KOPT-K1 (cell line): ENCODE measurements around the gene MGAT3.
"Not testable (repeated sequence)": the region's sequence is repeated elsewhere in the genome, so short reads cannot be mapped to it uniquely, and the experiment has no call there.

ENCODE experiments used
- H3K27ac ChIP-seq: fragments of 200-600 bp; sonication (generic); 2 replicates; pipeline ENCODE4 v1.5.1; 2016; ENCODE audit warnings: antibody characterized with exemption, mild to moderate bottlenecking, low read depth, low read length; ENCODE audit not compliant: poor library complexity, severe bottlenecking
- H3K36me3 ChIP-seq: fragments of 200-600 bp; sonication (generic); 2 replicates; pipeline ENCODE4 v1.5.1; 2017; ENCODE audit warnings: antibody characterized with exemption, mild to moderate bottlenecking, low read length, moderate library complexity; ENCODE audit not compliant: insufficient read depth
- H3K9me3 ChIP-seq: fragments of 200-600 bp; sonication (generic); 2 replicates; pipeline ENCODE4 v1.5.1; 2017; ENCODE audit warnings: antibody characterized with exemption, low read length, mild to moderate bottlenecking; ENCODE audit not compliant: insufficient read depth, poor library complexity, severe bottlenecking

The MGAT3 gene

DNA sequence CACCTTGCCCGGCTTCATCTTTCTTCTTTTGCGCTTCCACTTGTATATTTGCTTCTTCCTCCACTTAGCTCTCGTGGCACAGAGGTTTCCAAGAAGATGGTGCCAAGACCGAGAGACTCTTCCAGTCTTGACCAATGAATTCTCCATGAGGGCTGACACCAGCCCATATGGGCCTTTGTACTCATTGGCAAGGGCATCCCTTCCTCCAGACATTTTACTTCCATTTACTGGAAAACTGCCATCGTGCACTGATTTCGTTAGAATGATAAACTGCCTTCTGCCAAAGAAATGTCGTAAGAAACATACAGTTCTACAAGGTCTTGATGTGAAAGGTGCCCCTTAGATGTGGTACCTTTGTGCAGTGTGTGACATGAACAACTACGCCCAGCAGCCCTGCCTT lies 40.6 kb downstream of the MGAT3 start:
- Histone ChIP-seq H3K36me3 (no peaks in the 10 kb centered on the region), H3K27ac (no peak overlapping the region), H3K9me3 (no peaks in the 10 kb centered on the region)

DNA sequence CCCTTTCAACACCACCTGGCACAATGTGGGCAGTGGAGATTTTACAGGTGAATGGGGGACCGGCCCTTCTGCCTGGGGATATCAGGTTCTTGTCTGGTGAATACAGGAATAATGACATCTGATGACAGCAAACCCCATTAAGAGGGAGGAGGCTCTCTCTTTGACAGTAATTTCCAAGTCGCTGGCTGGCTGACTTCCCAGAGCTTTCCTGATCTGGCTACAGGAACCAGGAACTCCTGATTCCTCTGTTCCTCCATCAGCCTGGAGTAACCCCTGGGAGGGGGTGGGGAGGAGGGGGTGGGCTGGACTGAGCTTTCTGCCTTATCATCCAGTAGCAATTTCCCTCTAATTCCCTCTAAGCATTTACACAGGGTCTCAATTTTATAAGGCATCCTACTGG lies 41.6 kb downstream of the MGAT3 start:
- Histone ChIP-seq H3K9me3 (no peaks in the 10 kb centered on the region), H3K36me3 (no peaks in the 10 kb centered on the region), H3K27ac (no peak overlapping the region)

DNA sequence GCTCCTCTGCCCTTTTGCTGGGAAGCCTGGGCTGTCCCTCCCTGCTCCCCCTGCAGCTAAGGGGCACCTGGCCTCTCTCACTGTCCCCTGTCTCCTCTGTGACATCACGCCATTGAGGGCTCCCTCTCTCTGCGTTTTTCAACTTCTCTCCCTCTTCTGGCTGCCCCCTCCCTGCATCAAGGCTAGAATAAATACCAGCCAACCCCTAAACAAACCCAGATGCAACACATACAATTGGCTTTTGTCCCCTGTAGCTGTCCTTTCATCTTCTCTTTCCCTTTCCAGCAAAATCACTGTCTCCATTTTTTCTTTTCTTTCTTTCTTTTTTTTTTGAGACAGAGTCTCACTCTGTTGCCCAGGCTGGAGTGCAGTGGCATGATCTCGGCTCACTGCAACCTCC lies 42.0 kb downstream of the MGAT3 start:
- Histone ChIP-seq H3K36me3 (peaks cover 3% of the 10 kb centered on the region), H3K27ac (no peak overlapping the region)

DNA sequence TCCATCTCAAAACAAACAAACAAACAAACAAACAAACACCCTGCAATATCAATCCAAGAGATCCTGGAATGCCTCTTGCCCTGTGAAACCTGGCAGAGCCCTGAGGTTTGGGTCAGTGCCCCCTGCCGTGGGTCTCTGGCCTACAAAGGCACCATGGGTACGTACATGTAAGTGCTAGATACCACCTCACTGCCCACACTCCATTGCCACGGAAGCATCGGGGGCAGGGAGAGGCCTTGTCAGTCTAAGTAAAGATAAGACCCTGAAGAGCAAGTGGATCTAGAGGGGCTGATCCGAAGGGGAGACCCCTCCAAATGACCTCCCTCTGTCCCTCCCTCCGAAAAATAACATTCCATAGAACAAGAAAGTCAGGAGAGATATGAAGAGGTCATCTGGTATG lies 43.3 kb downstream of the MGAT3 start:
- Histone ChIP-seq H3K9me3 (no peaks in the 10 kb centered on the region), H3K27ac (no peak overlapping the region), H3K36me3 (peaks cover 16% of the 10 kb centered on the region)

More for the DNA sequence above, 42.0 kb downstream of the MGAT3 start:
- no peaks in the 10 kb centered on the region for H3K9me3 ChIP-seq

DNA sequence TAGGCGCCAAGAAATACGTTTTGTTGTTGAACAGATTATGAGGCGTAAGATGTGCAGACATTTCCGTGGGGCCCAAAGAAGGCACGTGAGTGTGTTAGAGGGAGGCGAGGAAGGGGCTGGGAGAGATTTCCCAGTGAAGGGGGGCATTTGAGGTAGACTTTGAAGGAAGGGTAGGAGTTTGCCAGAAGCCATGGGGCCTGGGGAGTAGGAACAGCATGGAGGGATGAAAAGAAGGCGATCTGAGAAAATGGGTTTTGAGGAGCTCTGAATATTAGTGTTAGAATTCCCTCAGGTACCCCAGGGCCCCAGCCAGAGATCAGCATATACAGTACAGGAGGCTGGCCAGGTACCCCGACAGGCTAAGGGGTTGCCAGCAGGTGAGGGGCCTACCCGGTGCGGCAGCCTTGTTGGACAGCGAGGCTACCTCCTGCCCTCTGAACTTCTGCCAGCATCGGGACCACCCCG lies 44.9 kb downstream of the MGAT3 start:
- no peaks in the 10 kb centered on the region for H3K9me3 ChIP-seq
- H3K36me3 ChIP-seq, result peaks cover 32% of the 10 kb centered on the region
- peak overlapping the region; percentile 65 for H3K27ac ChIP-seq

DNA sequence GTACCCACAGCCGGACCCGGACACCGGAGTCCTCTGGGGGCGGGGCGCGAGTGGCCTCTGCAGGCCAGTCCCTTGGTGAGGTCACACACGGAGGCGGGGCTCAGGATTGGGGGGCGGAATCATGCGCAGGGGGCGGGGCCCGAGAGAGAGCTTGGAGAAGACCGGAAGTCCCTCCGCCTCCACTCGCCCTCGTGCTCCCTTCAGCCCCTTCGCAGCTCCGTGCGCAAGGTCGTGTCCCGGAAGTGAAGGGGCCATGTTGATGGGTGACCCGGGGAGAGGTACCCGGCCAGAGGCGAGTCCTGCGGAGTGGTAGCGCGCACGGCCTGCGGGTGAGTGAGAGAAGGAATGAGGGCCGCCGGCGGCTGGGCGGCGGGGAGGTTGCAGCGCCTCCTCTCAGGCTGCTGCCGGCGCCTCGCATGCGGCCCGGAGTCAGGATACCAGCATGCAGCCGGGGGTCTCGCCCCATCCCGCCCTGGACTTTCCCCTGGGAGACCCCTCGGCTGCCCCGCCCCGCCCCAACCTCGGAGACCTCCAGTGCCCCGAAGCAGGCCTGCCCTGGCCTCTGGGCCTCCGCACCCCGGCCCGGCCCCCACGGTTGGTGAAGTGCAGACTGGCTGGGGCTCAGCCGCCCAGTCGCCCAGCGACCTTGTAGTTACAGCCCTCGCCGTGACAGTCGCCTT lies 45.4 kb downstream of the MGAT3 start, which contains the start of gene MIEF1:
Gene MIEF1, plus strand, starts transcription at position 182 of the 680 bp plus-strand sequence. CDS start 9,005 bp downstream, outside the sequence.
- Histone ChIP-seq H3K27ac (peak within 1 kb of the TSS; percentile 65), H3K9me3 (no peaks in the 10 kb centered on the region)

DNA sequence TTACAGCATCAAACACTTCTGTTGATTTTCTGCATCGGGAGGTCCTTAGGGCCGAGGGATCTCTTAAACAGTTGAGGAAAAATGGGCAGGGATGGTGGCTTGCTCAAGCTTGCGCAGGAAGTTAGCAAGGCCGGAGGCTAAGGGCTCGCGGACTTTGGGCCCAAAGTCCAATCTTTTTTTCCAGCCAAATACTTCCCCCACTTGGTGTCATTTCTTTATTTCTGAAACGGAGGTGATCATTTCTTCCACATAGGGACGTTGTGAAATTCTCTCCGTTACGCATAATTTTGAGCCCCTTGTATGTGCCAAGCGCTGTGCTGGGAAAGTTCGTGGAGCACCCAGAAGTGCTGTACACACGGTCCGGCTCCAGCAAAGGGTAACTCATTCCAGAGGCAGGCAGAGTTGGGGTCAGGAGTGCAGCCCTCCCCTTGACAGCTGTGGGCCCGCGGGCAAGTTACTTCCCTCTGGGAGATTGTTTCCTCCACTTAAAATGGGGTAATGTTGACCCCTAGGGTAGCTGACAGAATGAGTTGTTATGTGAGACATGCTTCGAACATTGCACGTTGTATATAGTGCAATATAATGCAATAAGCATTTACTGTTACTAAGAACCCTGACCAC lies 46.1 kb downstream of the MGAT3 start:
- Histone ChIP-seq H3K36me3 (peaks cover 43% of the 10 kb centered on the region), H3K27ac (peak overlapping the region; percentile 65), H3K9me3 (no peaks in the 10 kb centered on the region)

More for the DNA sequence above, 45.4 kb downstream of the MGAT3 start, which contains the start of gene MIEF1:
- H3K36me3 ChIP-seq, result peaks cover 37% of the 10 kb centered on the region

DNA sequence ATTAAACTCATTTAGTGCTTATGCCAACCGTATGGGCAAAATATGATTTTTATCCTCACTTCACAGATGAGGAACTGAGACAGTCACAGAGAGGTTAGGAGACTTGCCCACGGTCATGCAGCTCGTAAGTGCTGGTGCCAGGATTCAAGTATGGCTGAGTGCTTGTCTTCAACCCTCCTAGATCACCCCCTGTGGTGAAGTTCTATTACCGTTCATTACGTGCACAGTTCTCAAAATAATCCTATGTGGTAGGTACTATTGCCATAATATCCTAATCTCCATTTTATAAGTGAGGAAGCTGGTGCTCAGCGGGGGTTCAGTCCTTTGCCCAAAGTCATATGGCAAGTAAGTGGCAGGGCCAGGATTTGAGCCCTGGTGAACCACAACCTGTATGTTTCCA lies 46.8 kb downstream of the MGAT3 start:
- H3K27ac ChIP-seq, result peak overlapping the region; percentile 65
- peaks cover 50% of the 10 kb centered on the region for H3K36me3 ChIP-seq
- H3K9me3 ChIP-seq, result no peaks in the 10 kb centered on the region

DNA sequence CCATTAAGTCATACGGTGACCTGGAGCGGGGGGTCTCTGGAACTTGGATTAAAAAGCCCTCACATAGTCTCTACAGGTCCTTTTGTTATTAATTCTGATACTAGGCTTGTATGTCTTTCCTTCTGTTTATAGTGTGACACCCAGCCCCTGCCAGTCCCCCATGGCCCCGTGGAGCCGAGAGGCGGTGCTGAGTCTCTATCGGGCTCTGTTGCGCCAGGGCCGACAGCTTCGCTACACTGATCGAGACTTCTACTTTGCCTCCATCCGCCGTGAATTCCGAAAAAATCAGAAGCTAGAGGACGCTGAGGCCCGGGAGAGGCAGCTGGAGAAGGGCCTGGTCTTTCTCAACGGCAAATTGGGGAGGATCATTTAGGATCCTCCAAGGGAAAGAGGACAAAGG lies 47.3 kb downstream of the MGAT3 start:
- H3K27ac ChIP-seq, result no peak overlapping the region
- no peaks in the 10 kb centered on the region for H3K9me3 ChIP-seq
- peaks cover 54% of the 10 kb centered on the region for H3K36me3 ChIP-seq

DNA sequence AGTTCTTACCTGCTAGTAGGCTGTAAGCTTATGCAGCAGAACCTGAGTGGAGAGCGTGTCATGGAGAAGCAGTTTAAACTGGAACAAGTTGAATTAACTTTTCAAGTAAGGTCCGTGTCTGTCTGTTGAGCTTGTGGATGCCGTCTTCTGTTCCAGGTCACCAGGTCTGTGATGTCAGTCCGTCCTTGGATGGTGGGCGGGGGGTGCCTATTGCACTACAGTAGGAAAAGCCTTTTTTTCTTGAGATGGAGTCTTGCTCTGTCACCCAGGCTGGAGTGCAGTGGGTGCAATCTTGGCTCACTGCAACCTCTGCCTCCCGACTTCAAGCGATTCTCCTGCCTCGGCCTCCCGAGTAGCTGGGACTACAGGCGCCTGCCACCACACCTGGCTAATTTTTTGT lies 50.2 kb downstream of the MGAT3 start:
- peaks cover 84% of the 10 kb centered on the region for H3K36me3 ChIP-seq
- H3K9me3 ChIP-seq, H3K27ac ChIP-seq: not testable (repeated sequence)

DNA sequence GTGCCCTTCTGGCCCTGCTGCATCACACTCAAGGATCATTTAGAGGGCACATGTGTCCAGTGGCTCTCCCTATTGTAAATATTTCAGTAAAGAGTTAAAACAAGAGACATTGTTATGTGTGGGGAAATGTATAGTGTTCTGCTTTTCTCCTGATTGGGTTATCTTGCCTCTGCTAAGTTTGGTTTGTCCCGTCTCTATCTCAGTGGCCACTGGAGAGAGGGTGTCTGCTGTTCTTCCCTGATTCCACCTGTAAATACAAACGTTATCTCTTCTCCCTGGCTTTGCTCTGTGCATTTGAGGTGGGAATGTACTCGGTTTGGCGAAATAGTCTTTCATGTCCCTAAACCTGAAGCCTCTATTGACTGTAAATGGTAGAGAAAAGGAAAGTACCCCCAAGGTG lies 51.6 kb downstream of the MGAT3 start:
- no peaks in the 10 kb centered on the region for H3K9me3 ChIP-seq
- peaks cover 98% of the 10 kb centered on the region for H3K36me3 ChIP-seq
- no peak overlapping the region for H3K27ac ChIP-seq

DNA sequence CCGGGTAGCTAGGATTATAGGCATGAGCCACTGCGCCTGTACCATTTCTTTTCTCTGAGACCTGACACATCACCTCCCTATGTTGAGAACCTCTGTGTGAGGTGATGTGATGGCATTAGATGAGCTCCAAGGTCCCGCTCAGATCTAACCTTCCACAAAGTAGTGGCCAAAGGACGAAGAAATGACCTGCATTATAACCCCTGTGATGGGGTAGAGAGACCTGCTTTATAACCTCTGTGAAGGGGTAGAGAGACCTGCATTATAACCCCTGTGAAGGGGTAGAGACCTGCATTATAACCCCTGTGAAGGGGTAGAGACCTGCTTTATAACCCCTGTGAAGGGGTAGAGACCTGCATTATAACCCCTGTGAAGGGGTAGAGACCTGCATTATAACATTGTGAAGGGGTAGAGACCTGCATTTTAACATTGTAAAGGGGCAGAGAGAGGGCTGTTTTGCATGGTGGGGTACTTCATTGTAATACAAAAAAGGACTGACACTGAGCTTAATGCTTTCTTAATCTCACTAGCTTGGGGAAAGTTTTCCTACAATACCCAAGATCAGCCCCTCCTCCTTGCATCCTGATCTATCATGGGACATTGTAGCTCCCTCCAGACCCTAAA lies 53.8 kb downstream of the MGAT3 start:
- peaks cover 99% of the 10 kb centered on the region for H3K36me3 ChIP-seq
- H3K9me3 ChIP-seq, result no peaks in the 10 kb centered on the region
- no peak overlapping the region for H3K27ac ChIP-seq

DNA sequence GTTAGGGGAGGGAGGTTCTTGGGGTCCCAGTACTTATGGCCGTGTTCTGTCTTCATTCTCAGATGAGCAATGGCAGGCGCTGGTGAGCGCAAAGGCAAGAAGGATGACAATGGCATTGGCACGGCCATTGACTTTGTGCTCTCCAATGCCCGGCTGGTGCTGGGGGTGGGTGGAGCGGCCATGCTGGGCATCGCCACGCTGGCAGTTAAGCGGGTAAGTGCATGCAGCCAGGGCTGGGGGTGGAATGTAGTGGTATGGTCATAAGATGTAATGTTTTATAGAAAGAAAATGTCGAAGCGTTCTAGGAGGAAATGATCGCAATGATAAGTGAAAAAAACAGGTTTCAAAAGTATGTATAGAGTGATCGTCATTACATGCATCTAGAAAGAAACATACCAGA lies 54.4 kb downstream of the MGAT3 start:
- no peaks in the 10 kb centered on the region for H3K9me3 ChIP-seq
- H3K27ac ChIP-seq, result no peak overlapping the region
- peaks cover 99% of the 10 kb centered on the region for H3K36me3 ChIP-seq

DNA sequence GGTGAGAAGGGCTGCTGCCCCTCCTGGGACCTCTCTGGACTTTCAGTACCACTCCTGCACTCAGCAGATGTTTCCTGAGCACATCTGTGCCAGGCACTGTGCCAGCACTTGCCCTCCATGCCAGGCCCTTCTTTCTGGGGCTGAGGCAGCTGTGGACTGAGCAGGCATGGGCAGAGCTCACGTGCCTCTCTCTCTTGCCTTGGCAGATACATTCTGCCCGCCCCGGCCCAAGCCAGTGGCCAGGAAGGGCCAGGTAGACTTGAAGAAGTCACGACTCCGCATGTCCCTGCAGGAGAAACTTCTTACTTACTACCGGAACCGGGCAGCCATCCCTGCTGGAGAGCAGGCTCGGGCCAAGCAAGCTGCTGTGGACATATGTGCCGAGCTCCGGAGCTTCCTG lies 55.2 kb downstream of the MGAT3 start:
- peaks cover 99% of the 10 kb centered on the region for H3K36me3 ChIP-seq
- H3K9me3 ChIP-seq, result no peaks in the 10 kb centered on the region
- H3K27ac ChIP-seq, result no peak overlapping the region

DNA sequence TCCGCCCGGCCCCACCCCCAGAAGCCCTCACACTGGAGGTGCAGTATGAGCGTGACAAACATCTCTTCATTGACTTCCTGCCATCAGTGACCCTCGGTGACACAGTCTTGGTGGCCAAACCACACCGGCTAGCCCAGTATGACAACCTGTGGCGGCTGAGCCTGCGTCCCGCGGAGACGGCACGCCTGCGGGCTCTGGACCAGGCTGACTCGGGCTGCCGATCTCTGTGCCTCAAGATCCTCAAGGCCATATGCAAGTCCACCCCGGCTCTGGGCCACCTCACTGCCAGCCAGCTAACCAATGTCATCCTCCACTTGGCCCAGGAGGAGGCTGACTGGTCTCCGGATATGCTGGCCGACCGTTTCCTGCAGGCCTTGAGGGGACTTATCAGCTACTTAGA lies 57.0 kb downstream of the MGAT3 start:
- Histone ChIP-seq H3K36me3 (peaks cover 93% of the 10 kb centered on the region), H3K9me3 (no peaks in the 10 kb centered on the region), H3K27ac (no peak overlapping the region)
